ENCODE results near the gene NXNL1. TPM values are rescaled to one million over a fixed set of nuclear protein-coding genes. Genes with fewer than 3 reads are reported as not detected.

The NXNL1 gene
- total and polyA plus RNA-seq, 2 of the 4 experiments (the other 2 are of a cell fraction): not detected

DNA sequence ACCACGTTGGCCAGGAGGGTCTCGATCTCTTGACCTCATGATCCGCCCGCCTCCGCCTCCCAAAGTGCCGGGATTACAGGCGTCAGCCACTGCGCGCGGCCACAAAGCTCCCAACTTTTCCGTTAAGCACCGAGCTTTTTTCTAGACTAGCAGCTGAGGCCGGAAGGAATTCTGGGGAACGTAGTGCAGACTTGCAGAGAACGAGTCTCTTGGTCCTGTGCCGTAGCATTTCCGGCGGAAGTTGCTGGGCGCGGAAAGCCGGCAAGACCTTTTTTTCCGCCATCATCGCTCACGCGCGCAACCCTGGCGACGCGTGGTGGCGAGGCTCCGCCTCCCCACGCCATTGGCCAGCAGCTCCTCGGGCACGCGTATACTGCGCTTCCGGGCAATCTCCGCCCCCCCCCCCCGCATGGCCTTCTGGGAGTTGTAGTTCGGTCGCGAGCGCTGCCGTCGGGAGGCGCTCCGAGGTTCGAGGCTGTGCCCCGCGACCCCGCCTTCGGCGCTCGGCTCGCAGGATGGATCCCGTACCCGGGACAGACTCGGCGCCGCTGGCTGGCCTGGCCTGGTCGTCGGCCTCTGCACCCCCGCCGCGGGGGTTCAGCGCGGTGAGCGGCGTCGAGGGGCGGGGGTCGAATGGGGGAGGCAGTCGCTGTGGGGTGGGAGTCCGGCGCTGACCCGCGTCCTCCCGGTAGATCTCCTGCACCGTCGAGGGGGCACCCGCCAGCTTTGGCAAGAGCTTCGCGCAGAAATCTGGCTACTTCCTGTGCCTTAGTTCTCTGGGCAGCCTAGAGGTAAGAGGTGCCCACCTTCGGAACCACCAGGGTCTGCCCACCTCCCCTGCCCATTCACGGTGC lies 40.9 kb downstream of the NXNL1 start, which contains the start of gene MVB12A:
Gene MVB12A (plus strand): TSS at position 427 of the 854 bp plus-strand sequence. CDS start 89 bp downstream, at position 516.
- in situ Hi-C loops (cut with MboI; ENCODE audit: low sequenced_read_pairs) (no loop called here), dilution Hi-C loops (cut with HindIII; ENCODE audit: low sequenced_read_pairs, unreplicated experiment) (no loop called here), intact Hi-C loops (cut with micrococcal nuclease) (no loop called here)
- H4K8ac ChIP-seq (ENCODE audit: low read depth in 2 of 2, low read length in 2 of 2): peak within 1 kb of the TSS; percentile 94 to 98
- WGBS, 2 experiments (ENCODE audit: extremely low coverage in 2 of 2, insufficient read length in 1 of 2): 0% methylated on average over 50 of the region's 85 CpGs; no CpG with 5 or more reads in 1 of the 2 experiments
- 0 out of 2 replicates have a peak, but pooled peaks cover under 1% of the 10 kb centered on the region for H3K27me3 ChIP-seq (ENCODE audit: control insufficient read depth, insufficient read depth, low read length)
- H2BK5ac ChIP-seq (ENCODE audit: low read depth, low read length, poor library complexity, severe bottlenecking): peak within 1 kb of the TSS; percentile 80
- peak within 1 kb of the TSS; percentile 72 for H3K4me3 ChIP-seq (ENCODE audit: insufficient read depth, low read depth, low read length)
- H4K20me1 ChIP-seq (ENCODE audit: insufficient read depth, low read length): no peaks in the 10 kb centered on the region
- no peak within 1 kb of the TSS for H2BK120ac ChIP-seq (ENCODE audit: low read depth, low read length)
- H3K23ac ChIP-seq (ENCODE audit: low read depth, low read length): peak within 1 kb of the TSS; percentile 48; the same call in 1 of the 2 replicates
- CTCF ChIA-PET: interaction anchor here (0.6 to 0.7 kb wide), 2 partner anchors 9 to 27 kb away, joined by 3 to 4 read pairs; no protein-coding TSS in a partner anchor
- no peak within 1 kb of the TSS for H2BK15ac ChIP-seq (ENCODE audit: low read depth, low read length)
- peak; percentile 99 for ATAC-seq (ENCODE audit: low read depth)
- BruUV-seq (replicated peaks): no TSS peak
- peak within 1 kb of the TSS; percentile 83 for H3K14ac ChIP-seq (replicated peaks; ENCODE audit: low read depth, low read length)
- H2AK9ac ChIP-seq (replicated peaks; ENCODE audit: low read depth, low read length, poor library complexity): peak within 1 kb of the TSS; percentile 88
- H3K9me3 ChIP-seq (ENCODE audit: control insufficient read depth, insufficient read depth, low read length): no peaks in the 10 kb centered on the region
- no peak within 1 kb of the TSS for H2BK20ac ChIP-seq (ENCODE audit: low read depth, low read length)
- peak within 1 kb of the TSS; percentile 88 for H3K4me2 ChIP-seq (ENCODE audit: low read depth, low read length)
- H3K79me1 ChIP-seq (ENCODE audit: low read depth in 1 of 2, low read length in 2 of 2): peaks cover 5 to 12% of the 10 kb centered on the region in 2 experiments; a peak in 3 of 4 replicates
- H4K5ac ChIP-seq (ENCODE audit: low read depth, low read length): peak within 1 kb of the TSS; percentile 76
- peaks cover 4% of the 10 kb centered on the region; the same call in 1 of the 2 replicates for H3K4me1 ChIP-seq (ENCODE audit: control insufficient read depth, insufficient read depth, low read length)
- H3K4ac ChIP-seq (ENCODE audit: low read depth, low read length): peak within 1 kb of the TSS; percentile 60
- POLR2A ChIA-PET (ENCODE audit: unreplicated experiment): interaction anchor here (0.6 kb wide), 2 partner anchors 24 to 91 kb away, joined by 6 to 15 read pairs; no protein-coding TSS in a partner anchor
- peak within 1 kb of the TSS; percentile 31 for H3K18ac ChIP-seq (ENCODE audit: low read depth, low read length)
- H3K9me1 ChIP-seq (ENCODE audit: insufficient read depth, low read length): peaks cover 7% of the 10 kb centered on the region; the same call in 1 of the 2 replicates
- peak within 1 kb of the TSS; percentile 90 for H2AK5ac ChIP-seq (ENCODE audit: low read depth, low read length)
- peak within 1 kb of the TSS; percentile 68 for H3K27ac ChIP-seq (ENCODE audit: insufficient read depth, low read length)
- peak; percentile 99 for DNase-seq
- peak within 1 kb of the TSS; percentile 41; the same call in 1 of the 2 replicates for H3K56ac ChIP-seq (ENCODE audit: extremely low read depth, insufficient read depth, low read length)
- H3K36me3 ChIP-seq (ENCODE audit: control insufficient read depth, insufficient read depth, low read length): peaks cover 5% of the 10 kb centered on the region; the same call in 1 of the 2 replicates
- peak within 1 kb of the TSS; percentile 99 for H2AFZ ChIP-seq (replicated peaks; ENCODE audit: low read length, poor library complexity)
- peak within 1 kb of the TSS; percentile 73 for H3K9ac ChIP-seq (ENCODE audit: low read depth, low read length)
- H4K91ac ChIP-seq (ENCODE audit: insufficient read depth, low read depth, low read length): peak within 1 kb of the TSS; percentile 71
- TF ChIP-seq, protein P1, sequence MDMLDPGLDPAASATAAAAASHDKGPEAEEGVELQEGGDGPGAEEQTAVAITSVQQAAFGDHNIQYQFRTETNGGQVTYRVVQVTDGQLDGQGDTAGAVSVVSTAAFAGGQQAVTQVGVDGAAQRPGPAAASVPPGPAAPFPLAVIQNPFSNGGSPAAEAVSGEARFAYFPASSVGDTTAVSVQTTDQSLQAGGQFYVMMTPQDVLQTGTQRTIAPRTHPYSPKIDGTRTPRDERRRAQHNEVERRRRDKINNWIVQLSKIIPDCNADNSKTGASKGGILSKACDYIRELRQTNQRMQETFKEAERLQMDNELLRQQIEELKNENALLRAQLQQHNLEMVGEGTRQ (IDR thresholded peaks at IDR 0.05; ENCODE audit: low read depth, low read length): peak; percentile 67
- no peak for TF ChIP-seq SMC3 (IDR thresholded peaks at IDR 0.05; ENCODE audit: low read depth, low read length)
- TF ChIP-seq BHLHE40 (IDR thresholded peaks at IDR 0.05; ENCODE audit: low read depth, low read length): peak; percentile 92
- TF ChIP-seq, protein P2, sequence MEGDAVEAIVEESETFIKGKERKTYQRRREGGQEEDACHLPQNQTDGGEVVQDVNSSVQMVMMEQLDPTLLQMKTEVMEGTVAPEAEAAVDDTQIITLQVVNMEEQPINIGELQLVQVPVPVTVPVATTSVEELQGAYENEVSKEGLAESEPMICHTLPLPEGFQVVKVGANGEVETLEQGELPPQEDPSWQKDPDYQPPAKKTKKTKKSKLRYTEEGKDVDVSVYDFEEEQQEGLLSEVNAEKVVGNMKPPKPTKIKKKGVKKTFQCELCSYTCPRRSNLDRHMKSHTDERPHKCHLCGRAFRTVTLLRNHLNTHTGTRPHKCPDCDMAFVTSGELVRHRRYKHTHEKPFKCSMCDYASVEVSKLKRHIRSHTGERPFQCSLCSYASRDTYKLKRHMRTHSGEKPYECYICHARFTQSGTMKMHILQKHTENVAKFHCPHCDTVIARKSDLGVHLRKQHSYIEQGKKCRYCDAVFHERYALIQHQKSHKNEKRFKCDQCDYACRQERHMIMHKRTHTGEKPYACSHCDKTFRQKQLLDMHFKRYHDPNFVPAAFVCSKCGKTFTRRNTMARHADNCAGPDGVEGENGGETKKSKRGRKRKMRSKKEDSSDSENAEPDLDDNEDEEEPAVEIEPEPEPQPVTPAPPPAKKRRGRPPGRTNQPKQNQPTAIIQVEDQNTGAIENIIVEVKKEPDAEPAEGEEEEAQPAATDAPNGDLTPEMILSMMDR (conservative IDR thresholded peaks at IDR 0.05; ENCODE audit: low read depth, low read length): no peak
- TF ChIP-seq CEBPB (IDR thresholded peaks at IDR 0.05; ENCODE audit: low read depth, low read length): no peak
- no peak for TF ChIP-seq RFX5 (IDR thresholded peaks at IDR 0.05; ENCODE audit: low read depth, low read length)
- TF ChIP-seq MAZ (IDR thresholded peaks at IDR 0.05; ENCODE audit: borderline replicate concordance, low read depth, low read length): peak; percentile 93
- TF ChIP-seq MXI1 (IDR thresholded peaks at IDR 0.05; ENCODE audit: borderline replicate concordance, low read depth, low read length): peak; percentile 49; the same call in 1 of the 2 replicates
- peak; percentile 42; the same call in 1 of the 2 replicates for TF ChIP-seq POLR2A (IDR thresholded peaks at IDR 0.05; ENCODE audit: low read depth, low read length)
- peak; percentile 29; the same call in 1 of the 2 replicates for TF ChIP-seq NFE2L2 (IDR thresholded peaks at IDR 0.05; ENCODE audit: low read depth, low read length)
- TF ChIP-seq, protein P3, sequence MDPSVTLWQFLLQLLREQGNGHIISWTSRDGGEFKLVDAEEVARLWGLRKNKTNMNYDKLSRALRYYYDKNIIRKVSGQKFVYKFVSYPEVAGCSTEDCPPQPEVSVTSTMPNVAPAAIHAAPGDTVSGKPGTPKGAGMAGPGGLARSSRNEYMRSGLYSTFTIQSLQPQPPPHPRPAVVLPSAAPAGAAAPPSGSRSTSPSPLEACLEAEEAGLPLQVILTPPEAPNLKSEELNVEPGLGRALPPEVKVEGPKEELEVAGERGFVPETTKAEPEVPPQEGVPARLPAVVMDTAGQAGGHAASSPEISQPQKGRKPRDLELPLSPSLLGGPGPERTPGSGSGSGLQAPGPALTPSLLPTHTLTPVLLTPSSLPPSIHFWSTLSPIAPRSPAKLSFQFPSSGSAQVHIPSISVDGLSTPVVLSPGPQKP (IDR thresholded peaks at IDR 0.05; ENCODE audit: borderline replicate concordance, low read depth, low read length): 0 out of 2 replicates have a peak, but pooled peaks have one; percentile 4
- TF ChIP-seq MAFK (IDR thresholded peaks at IDR 0.05; ENCODE audit: low read depth, low read length): no peak

Data from IMR-90 (cell line).